Umbilical cord (tissue), 2 donors: ENCODE results near the gene CTTNBP2. TPM values are rescaled to one million over a fixed set of nuclear protein-coding genes. Genes with fewer than 3 reads are reported as not detected.
A peak's percentile ranks its signal among the peaks of the same experiment; 100 is the strongest.

ENCODE experiments used
- DNase-seq: peaks from one replicate; pipeline ENCODE4 v3.0.0-alpha.2; 2015; ENCODE audit warnings: low spot score
- total RNA-seq: library from RNA; depleted of rRNA; stranded (reverse); fragments of >200 nt; gene quantifications from one replicate; pipeline ENCODE4 v1.2.3, GENCODE V29; 2014; ENCODE audit warnings: low replicate concordance; ENCODE audit not compliant: insufficient read depth

Gene CTTNBP2
- total RNA-seq, 1 donor from 2014 or later, result 6.3 TPM

DNA sequence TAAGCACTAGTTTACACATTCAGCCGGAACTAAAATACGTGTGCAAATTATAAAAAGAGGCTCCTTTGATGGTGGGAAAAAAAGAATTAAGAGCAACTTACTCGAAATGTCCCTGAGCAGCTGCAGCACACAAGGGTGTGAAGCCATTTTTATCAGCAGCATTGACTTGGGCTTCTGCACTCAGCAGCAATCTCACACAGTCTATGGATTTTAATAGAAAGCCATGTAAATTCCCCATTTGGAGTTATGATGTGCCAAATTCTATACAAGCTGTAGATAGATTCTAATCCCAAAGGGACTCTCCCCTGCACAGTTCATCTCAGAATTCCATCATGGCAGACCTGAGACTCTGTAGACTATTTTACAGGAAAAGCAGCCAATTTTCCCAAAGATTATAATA, 90.5 kb downstream of the CTTNBP2 start:
- DNase-seq, result no peak

- DNase-seq, result no peak
Observed at GRCh38 chr7:117781707-117782106, 91.5 kb downstream of the CTTNBP2 start.

DNA sequence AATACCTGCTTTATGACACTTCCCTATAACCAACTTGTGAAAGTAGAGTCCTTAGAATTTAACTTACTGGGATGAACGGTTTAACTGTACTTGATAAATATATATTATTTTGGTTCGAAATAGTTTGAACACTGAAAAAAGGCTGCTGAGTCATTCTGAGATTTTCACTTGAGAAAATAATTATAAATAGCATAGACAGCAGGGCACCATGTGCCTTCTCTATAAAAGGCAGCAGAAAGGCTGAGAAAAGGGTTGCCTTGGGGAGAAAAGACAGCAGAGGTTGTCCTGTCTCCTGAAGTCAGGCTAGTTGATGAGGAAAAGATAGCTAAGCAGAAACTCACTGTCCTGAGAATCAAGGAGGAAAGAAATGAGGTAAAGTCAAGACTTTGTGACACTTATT, 92.4 kb downstream of the CTTNBP2 start:
- DNase-seq, result peak; percentile 22

GRCh38 chr7:117777335-117778142, 95.7 kb downstream of the CTTNBP2 start:
- no peak for DNase-seq

- DNase-seq, result no peak
Observed at GRCh38 chr7:117776224-117776623, 97.0 kb downstream of the CTTNBP2 start.

GRCh38 chr7:117775801-117776200, 97.4 kb downstream of the CTTNBP2 start:
- DNase-seq, result no peak

- DNase-seq, result no peak
Observed at GRCh38 chr7:117774943-117775342, 98.3 kb downstream of the CTTNBP2 start.

DNA sequence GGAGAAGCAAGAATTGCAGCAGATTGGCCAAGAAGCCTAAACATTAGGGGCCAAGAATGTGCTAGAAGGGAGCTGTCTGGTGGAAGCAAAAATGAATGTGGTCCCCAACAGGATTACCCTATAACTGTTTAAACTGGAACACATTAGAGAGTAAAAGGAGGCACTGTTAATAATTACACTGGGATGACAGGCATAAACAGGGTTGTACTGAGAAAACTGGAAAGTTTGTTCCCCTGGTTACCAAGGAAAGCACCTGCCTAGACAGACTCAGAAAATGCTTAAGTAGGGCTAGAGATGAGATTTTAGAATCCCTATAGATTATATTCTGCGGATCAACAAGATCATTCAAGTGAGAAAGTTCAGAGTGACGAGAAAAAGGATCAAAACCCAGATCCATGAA, 100.8 kb downstream of the CTTNBP2 start:
- DNase-seq, result no peak

- DNase-seq, result no peak
Observed at GRCh38 chr7:117771756-117772155, 101.5 kb downstream of the CTTNBP2 start.

DNA sequence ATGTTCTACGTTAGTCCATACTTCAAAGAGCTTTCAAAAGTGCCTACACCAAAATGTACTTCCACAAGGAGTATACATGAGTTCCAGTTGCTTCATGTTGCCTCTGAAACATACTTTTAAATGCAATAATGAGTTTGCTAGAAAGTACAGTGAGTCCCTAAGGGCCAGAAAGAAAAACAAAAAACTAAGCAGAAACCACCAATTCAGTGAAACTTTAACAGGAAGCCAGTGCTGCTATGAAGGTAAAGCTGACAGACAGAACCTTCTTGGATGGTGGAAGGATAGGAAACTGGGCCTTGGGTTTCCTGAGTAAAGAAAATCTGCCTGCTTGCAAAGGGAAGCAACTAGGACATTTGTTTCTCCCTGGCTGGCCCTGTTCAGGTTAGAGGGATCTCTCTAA, 104.2 kb downstream of the CTTNBP2 start:
- DNase-seq, result no peak

DNA sequence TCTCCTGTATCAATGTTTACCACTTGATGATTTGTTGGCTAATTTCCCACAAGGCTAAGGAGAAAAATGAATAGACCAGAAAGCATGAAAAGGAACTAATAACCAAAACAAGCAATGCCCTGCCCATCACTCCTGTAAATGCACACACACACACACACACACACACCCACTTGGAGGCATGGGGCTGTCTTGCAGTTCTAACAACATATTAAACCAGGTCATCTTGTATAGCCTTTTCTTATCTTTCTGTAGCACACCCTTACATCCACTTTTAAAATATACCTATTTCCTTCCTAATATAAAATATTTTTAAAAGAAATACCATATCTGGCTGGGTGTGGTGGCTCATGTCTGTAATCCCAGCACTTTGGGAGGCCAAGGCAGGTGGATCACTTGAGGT, 105.3 kb downstream of the CTTNBP2 start:
- no peak for DNase-seq

DNA sequence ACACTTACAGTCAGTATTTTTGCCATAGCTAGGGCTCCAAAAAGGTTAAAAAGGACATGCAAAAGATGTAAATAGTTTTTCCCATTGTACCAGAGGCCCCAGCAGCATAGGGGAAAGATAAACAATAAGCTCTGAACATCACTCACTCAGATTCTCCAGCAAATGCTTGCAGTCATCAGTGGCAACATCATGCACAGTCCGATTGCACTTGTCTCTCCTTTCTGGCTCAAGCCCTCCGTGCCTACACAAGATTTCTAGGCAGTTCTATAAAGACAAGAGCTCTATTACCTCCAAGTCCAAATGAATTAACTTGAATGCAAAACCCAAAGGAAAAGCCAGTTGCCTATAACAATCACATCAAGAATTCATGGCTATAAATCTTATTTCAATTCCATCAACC, 106.3 kb downstream of the CTTNBP2 start:
- no peak for DNase-seq

DNA sequence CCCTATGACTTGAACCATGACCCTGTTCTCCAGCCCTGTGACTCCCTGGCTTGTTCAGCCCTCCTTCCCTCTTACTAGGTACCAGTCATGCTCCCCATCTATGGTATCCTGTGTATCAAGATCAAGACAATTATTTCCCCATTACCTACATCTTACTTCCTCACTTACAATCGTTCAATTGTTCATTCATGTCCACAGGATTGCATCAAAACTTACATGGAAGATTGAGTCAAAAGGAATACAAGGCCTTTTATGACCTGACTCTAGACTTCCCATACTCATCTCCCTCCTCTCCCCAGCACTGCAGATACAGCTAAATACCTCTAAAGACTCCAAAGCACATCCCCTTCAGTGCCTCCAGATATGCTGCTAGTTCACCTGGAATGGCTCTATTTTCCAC, 109.2 kb downstream of the CTTNBP2 start:
- no peak for DNase-seq

GRCh38 chr7:117762055-117762454, 111.2 kb downstream of the CTTNBP2 start:
- DNase-seq, result no peak

GRCh38 chr7:117759950-117760640, 113.1 kb downstream of the CTTNBP2 start:
- DNase-seq, result no peak

DNA sequence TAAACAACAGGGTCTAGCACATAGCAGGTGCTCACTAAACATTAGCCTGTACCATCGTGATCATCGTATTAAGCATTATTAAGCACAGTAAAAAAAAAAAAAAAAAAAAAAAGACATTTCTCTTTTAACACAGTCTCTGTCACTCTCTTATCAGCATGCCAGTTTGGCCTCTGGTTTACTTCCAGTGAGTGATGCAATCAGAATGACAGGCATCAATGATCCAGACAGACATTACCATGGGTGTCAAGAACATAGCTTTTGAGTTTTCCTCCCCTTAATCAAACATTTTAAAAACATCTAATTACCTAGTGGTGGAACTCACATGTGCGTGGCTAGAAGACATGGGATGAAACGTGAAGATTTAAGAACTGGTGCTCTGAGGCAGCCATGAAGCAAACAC, 115.8 kb downstream of the CTTNBP2 start:
- DNase-seq, result no peak

DNA sequence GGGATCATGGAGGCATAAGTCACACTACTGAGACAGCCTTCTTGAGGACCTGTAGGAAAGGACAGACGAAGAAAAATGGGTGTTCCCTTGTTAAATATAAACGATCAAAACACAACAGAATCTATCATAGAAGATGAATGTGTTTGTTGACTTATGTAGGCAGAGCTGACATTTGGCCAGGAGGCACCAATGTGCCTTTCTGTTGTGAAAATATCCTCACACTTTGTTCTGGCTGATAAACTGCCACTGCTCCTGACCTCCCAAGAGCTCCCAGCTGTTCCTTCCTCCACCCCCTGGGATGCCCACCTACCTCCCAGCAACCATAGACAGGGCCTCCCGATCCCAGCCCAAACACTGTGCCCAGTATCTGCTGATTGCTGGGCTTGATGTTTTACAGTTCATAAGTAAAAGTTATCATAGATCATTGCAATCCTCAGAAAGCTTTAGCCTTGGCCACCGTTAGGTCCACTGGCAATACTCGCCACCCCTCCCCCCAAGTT, 116.6 kb downstream of the CTTNBP2 start:
- DNase-seq, result no peak

DNA sequence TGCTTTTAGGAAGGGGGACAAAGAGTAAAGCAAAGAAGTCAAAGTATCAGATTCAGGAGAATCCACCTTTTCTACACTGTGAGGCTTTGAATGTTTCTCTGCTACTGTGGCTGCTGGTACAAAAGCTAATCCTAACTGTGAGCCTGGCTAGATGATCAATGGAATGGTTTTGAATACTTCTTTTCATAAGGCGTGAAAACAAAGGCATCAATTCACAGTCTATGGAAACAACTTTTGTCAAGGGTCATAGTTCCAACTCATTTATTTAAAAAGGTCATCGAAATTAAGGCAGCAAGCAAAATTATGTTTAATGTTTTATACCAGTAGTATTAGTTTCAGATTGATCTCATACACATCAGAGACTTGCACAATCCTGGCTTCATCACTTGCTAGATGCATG, 118.1 kb downstream of the CTTNBP2 start:
- no peak for DNase-seq

GRCh38 chr7:117751775-117752174, 121.5 kb downstream of the CTTNBP2 start:
- DNase-seq, result no peak

GRCh38 chr7:117750612-117751563, 122.4 kb downstream of the CTTNBP2 start:
- peak; percentile 41 for DNase-seq

DNA sequence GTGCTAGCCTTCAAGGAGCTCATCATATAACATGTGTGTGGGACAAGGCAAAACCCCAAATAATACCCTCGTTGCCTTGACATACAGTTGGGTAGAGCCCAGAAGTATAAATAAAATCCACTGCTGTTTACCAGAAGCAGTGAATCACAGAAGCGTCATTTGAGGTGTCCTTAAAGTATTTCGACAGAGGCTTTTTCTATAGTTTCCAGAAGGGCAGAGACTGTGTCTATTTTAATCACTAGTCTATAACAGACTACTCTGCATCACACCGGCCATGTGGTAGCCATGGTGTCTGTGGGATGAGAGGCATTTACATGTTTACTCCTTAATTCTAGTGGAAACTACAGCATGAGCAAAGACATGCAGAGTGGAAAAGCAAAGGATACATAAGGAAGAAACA, 131.3 kb downstream of the CTTNBP2 start:
- DNase-seq, result no peak

DNA sequence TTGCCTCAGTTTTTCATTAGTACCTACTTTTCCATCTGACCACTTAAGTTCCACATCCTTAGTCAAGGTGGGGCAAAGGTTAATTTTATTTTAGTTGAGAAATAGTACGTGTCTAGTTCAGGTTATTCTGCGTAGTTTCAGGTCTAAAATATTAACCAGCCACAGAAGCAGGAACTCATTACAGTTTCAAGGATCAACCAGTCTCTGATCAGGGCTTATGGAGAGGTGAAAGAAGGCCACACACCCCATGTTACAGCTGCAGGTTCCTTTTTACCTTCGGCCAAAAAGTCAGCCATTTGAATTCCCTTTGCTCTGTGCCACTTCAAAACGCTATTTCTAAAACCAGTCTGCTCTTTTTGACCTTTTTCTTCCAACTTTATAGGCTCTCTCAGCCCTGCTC, 134.2 kb downstream of the CTTNBP2 start:
- no peak for DNase-seq
